ENCODE data around the gene PPL.
"Not testable (repeated sequence)": the region's sequence is repeated elsewhere in the genome, so short reads cannot be mapped to it uniquely, and the experiment has no call there.

Gene PPL

GRCh38 chr16:4904942-4905615 lies 31.9 kb downstream of the PPL start:
- DNase-seq (ENCODE audit: low read depth) = no peak

DNA sequence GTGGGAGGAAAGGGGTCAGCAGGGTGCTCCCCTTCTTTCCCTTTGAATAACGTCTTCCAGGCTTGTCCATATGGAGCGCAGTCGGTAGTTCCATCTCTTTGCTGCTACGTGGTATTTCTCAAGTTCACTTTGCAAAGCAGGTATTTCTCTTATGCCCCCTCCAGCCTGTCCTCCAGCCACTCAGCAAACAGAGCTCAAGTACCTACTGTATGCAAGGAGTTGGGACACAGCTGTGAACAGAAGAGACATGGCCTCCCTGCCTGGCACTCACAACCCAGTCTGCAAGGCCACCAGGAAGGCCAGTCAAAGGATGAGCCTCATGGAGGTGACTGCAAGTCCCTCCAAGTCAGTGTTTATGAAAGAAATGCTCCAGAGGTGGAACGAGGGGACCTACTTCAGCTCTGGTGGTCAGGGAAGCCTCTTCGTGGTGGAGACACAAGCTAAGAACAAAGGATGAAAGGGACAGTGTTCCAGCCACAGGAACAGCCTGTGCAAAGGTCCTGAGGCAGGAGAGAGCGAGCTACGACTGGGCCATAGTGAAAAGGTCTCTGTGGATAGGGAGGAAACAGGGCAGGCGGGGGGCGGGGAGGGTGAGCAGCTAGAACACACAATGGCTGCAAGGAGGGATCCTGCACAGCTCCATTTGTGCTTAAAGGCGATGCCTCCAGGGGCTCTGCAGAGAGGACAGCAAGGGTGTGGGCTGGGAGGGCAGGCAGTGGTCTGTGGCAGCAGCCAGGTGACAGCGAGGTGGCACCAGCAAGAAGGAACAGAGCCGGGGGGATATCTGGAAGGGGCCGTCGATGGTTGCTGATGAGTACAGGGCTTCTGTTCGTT lies 32.6 kb downstream of the PPL start:
- DNase-seq (ENCODE audit: low read depth) = no peak

GRCh38 chr16:4902038-4902437 lies 34.9 kb downstream of the PPL start:
- no peak for DNase-seq (ENCODE audit: low read depth)

DNA sequence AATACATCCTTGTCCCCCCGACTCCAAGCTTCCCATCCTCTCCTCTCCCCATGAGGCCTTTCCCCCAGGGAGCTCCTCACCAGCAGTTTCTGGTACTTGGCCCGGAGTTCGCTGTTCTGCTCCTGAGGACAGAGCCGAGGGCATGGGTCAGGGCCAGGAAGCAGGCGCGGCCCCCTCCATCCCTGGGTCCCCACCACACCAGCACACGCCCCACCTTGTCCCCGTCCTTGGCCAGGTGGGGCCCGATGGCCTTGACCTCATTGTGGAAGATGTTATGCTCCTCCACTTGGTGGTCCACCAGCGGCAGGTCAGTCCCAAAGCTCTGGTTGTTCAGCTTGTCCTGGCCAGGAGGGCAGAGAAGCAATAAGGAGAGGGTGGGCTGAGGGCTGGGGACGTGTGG lies 36.2 kb downstream of the PPL start:
- DNase-seq (ENCODE audit: low read depth) = no peak

DNA sequence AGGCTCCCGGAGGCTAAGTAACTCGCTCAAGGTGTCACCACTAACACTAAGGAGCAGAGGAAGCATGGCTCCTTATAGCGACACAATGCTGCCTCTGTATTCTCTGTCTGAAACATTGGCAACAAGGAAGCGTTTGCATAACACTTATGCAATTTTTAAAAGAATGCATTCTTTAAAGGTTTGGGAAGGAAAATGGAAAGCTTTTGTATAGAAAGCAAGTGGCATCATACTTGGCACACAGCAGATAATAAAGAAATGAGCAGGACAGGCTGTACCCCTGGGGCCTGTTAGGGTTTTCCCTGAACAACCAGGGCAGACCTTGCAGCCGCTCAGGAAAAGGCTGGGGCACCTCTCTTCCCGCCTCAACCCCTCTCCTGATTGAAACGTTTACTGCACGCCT lies 36.9 kb downstream of the PPL start:
- no peak for DNase-seq (ENCODE audit: low read depth)

- DNase-seq (ENCODE audit: low read depth) = no peak
Measured at GRCh38 chr16:4899474-4899846, 37.5 kb downstream of the PPL start.

DNA sequence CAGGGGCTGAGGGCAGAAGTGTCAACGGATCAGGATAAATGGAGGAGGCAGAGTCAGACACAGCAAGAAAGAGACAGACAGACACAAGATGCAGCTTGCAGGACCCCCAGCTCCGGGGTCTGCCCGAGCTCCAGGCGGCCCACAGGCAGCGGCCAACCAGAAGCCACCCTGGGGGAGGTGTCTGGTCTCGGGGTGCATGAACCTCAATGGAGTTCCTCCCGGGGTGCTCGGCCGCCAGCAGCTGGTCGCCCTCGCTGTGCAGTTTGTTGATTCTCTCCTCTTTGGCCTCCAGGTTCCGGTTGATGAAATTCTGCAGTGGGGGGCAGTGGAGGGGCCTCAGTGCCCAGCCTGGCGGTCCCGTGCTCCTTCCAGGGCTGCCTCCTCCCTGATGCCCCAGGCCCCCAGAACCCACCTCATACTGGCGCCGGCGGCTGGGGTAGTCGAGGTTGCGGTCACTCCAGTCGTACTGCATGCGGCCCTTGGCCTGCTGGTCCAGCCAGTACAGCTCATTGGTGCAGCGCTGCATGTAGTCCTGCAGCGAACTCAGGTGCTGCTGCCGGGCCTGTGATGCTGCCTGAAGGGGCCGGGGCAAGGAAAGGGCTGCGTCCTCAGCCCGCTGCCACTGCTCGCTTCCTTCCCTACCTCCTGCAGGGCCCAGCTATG lies 38.0 kb downstream of the PPL start:
- DNase-seq (ENCODE audit: low read depth) = no peak

DNA sequence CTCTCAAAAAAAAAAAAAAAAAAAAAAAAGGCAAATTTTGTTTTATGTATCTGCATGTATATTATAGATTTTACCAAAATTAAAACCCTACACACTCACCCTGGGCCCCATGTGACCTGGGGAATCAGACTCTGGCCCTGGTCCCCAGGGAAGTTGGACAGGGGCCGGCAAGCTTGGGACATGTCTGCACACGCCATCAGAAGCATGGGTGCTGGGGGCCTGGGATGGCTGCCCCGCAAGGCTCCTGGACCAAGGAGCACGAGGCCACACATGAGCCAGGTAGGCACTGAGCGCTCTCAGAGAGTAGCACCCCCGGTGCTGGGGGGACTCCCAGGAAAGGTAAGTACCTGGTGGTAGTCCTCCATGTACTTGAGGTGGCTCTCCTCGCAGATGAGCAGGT lies 39.6 kb downstream of the PPL start:
- DNase-seq (ENCODE audit: low read depth) = no peak

GRCh38 chr16:4896761-4897160 lies 40.2 kb downstream of the PPL start:
- DNase-seq (ENCODE audit: low read depth) = not testable (repeated sequence)

GRCh38 chr16:4895366-4895765 lies 41.6 kb downstream of the PPL start:
- DNase-seq (ENCODE audit: low read depth) = no peak

GRCh38 chr16:4894276-4895150 lies 42.4 kb downstream of the PPL start:
- DNase-seq (ENCODE audit: low read depth) = no peak

DNA sequence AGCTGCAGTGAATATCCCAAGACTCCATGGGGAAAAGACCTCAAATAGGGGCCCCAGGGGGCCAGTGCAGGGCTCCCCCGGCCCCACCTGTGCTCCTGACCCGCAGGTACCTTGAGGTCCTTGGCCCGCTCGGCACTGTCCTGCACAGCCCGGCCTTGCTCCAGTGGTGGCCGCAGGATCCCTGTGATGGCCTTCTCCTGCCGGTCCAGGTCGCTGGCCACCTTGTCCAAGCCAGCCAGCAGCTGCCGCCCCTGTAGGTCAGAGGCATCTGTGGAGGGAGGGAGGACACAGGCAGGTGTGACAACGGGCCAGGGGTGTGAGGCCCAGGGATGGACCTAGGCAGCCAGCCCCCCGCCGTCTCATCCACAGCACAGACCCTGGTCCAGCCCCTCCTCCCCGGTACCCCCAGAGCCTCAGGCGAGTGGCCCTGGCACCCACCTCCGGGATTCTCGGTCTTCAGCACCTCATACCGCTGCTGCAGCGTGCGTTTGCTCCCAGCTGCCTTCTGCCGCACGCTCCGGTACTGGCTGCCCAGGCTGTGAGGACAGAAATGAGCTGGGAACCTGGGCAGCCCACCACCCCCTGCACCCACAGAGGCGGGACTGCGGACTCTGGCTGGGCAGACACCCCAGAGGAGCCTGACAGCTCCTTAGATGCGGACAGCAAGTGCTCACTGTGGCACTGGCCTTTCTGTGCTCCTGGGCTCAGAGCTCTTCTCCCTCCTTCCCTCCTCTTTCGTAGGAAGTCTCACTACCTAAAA lies 43.7 kb downstream of the PPL start:
- DNase-seq (ENCODE audit: low read depth) = no peak

DNA sequence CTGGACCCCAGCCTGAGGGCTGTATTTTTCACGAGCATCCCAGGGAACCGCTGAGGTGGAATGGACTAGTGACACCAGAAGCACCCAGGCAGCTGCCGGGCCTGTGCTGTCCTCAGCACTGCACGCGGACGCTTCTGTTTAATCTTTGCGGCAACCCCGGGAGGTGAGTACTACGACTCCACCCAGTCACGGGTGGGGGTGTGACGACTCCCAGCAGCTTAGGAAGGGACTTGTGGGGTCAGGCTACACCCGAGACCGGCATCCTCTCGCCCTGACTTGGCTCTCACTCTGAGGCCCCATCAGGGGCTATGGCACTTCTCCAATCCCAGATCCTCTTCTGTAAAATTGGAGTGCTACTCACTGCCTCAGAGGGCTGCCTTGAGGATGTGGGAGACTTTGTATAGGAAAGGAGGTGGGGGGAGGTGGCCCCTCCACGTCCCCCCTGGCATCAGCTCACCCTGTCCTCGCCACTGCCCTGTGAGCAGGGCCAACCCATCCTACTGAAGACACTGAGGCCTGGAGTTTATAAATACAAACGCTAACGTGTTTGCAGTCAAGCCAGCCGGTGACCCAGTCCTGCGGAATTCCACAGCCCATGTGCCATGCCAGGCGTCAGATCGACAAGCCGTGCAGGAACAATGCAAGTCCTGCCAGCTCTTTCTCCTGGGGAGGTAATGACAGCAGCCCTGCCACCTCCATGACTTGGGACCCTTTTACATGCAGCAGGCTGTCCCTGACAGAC lies 44.4 kb downstream of the PPL start:
- DNase-seq (ENCODE audit: low read depth) = no peak

GRCh38 chr16:4891886-4892216 lies 45.1 kb downstream of the PPL start:
- DNase-seq (ENCODE audit: low read depth) = no peak

DNA sequence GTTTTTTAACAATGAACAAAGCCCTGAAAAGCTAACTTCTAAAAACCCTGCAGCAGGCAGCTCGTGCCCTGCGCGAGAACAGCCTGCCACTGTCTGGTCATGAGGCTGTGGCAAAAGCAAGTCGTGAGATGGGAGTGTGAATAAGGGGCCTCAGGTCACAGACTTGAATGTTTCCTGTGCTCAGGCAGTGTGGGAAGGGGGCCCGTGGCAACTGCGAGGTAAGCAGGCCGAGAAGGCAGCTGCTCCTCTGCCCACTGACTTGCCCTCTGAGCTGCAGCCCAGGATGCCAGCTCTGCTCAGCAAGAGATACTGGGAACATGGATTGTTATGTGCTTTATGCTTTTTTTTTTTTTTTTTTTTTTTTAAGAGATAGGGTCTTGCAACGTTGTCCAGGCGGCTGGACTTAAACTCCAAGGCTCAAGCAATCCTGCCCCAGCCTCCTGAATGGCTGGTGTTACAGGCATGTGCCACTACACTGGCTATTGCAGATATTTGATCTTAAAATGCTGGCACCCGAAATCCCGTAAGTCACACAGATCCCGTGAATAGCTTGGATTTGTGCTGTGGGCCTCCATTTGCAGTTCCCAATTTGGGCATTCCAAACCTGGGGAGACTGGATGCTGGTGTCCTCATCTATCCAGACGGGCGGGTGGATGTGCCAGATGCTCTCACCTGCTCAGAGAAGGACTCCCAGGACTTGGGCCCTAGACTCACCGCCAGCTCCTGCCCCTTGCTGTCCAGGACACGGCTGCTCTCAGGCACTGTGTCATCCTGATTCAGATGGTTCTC lies 45.7 kb downstream of the PPL start:
- DNase-seq (ENCODE audit: low read depth) = no peak

GRCh38 chr16:4890686-4891085 lies 46.3 kb downstream of the PPL start:
- DNase-seq (ENCODE audit: low read depth) = no peak

DNA sequence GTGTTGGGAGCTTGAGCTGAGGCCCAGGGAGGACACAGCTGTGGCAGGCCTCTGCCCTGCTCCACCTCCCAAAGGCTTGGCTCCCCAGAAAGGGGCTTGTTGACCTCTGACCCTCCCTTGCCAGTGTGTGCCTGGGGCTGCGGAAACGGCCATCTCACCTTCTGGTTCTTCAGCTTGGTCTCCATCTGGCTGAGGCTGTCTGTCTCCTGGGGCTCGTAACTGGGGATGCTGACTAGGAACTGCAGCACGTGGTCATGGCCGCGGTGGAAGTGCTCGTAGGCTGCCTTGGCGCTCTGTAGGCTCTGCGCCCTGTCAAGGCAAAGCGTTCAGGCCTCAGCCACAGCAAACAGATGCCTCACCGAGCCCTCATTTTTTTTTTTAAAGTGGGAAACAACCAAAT lies 46.9 kb downstream of the PPL start:
- no peak for DNase-seq (ENCODE audit: low read depth)

GRCh38 chr16:4888428-4889135 lies 48.4 kb downstream of the PPL start:
- no peak for DNase-seq (ENCODE audit: low read depth)

DNA sequence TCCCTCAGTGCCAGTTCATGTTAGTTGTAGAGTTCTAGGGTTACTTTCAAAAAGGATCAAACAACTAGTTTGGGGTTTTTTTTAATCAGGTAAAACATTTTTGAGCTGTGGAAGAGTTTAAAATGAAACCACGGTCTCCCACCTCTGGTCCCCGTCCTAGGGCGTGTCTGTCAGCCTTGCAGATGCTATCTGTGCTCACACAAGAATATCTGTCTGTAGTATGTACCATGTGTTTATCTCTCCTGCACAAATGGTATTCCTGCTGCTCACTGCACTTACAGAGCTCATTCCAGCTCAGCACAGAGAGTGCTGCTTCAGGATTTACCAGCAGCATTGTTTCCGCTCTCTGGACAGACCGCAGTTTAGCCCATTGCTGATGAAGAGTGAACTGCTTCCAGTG lies 50.8 kb downstream of the PPL start:
- DNase-seq (ENCODE audit: low read depth) = no peak
